HG03378 (cell line): ENCODE results near the gene KIFC1.
A peak's percentile ranks its signal among the peaks of the same experiment; 100 is the strongest.

Experiments used
- ATAC-seq: cut with Tn5 transposase; IDR thresholded peaks from one replicate; pipeline ENCODE4 v1.9.1; 2021; ENCODE audit warnings: mild to moderate bottlenecking, moderate library complexity; ENCODE audit not compliant: unreplicated experiment

The KIFC1 gene

GRCh38 chr6:33410050-33410710 is 18.6 kb downstream of the KIFC1 start:
- ATAC-seq = peak; percentile 59

GRCh38 chr6:33410711-33411631 is 19.3 kb downstream of the KIFC1 start, which contains the start of gene PHF1:
TSS of gene PHF1 (plus strand) at chr6:33411014. CDS start at chr6:33412264, 1,250 bp downstream.
- ATAC-seq = peak; percentile 26

- ATAC-seq = no peak
Observed at GRCh38 chr6:33411632-33412005, 20.0 kb downstream of the KIFC1 start.

- ATAC-seq = no peak
Observed at GRCh38 chr6:33412140-33413009, 20.8 kb downstream of the KIFC1 start.

- ATAC-seq = no peak
Observed at GRCh38 chr6:33413241-33414120, 21.9 kb downstream of the KIFC1 start.

DNA sequence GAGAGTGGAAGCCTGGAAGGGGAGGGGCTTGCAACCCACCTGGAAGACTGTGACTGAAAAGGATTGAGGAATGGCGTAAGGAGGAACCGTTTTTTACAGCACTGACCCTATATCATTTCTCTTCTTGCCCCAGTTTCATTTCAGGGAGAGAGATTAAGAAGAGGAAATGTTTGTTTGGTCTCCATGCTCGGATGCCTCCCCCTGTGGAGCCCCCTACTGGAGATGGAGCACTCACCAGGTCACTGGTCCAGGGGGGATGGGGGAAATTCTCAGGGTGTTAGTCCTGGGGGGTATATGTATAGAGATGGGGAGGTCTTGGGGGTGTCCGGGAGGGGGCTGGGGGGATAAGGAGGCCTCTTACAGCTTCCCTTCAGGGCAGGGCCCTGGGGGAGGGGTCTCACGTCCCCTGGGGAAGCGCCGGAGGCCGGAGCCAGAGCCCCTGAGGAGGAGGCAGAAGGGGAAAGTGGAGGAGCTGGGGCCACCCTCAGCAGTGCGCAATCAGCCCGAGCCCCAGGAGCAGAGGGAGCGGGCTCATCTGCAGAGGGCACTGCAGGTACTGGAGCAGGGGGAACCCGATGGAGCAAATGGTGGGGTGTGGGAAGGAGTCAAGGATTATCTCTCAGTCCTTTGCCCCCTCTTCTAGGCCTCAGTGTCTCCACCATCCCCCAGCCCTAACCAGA is 23.1 kb downstream of the KIFC1 start:
- ATAC-seq = no peak

DNA sequence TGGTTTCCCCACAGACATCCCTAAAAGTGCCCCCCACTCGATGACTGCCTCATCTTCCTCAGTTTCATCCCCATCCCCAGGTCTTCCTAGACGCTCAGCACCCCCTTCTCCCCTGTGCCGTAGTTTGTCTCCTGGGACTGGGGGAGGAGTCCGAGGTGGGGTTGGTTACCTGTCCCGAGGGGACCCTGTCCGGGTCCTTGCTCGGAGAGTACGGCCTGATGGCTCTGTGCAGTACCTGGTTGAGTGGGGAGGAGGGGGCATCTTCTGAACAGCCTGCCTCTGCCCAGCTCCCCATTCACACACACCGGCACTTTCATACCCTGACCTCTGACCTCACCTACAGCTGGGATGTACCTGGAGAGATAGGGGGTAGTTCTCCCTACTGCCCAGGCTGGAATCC is 24.2 kb downstream of the KIFC1 start:
- no peak for ATAC-seq

DNA sequence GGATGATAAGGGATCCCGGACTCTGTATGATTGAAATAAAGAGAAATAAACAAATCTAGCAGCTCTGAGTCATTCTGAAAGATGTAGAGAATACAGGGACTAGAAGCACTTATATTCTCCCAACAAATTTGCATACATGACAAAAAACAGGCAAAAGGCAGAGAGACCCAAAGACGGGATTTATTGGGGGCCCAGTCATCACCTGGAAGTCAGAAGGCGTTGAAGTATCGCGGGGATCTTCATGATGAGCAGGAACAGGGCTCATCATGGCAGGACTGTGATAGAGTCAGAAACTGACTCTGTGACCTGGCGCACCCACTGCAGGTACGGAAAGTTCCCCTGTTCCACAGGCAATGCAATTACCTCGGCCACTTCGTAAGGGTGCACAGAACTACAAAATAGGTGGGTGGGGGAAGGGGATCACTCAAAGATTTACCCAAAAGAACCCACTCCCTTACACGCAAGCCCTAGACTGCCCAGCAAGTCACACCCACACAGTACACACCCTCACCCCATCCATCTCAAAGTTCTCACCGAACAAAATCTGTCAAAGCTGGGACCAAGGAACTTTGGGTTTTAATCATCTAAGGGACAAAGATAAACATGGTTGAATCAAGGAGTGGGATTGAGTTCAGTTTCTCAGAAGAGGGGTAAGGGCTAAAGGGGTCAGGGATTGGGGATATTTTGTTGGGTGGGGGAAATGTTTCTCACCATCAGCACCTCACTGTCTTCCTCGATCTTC is 24.9 kb downstream of the KIFC1 start:
- ATAC-seq = no peak

- no peak for ATAC-seq
Observed at GRCh38 chr6:33417128-33417902, 25.7 kb downstream of the KIFC1 start.

- ATAC-seq = peak; percentile 82
Observed at GRCh38 chr6:33417903-33418689, 26.5 kb downstream of the KIFC1 start, which contains the start of gene CUTA. TSS of gene CUTA (minus strand) at chr6:33418107. CDS start at chr6:33418000, 107 bp downstream.

GRCh38 chr6:33418690-33419291 is 27.2 kb downstream of the KIFC1 start:
- no peak for ATAC-seq

GRCh38 chr6:33419580-33420490 is 28.2 kb downstream of the KIFC1 start, which contains the start of gene SYNGAP1:
TSS of gene SYNGAP1 (plus strand) at chr6:33420065. CDS start at chr6:33420265, 200 bp downstream.
- ATAC-seq = no peak

- ATAC-seq = no peak
Observed at GRCh38 chr6:33420491-33421343, 29.1 kb downstream of the KIFC1 start.

DNA sequence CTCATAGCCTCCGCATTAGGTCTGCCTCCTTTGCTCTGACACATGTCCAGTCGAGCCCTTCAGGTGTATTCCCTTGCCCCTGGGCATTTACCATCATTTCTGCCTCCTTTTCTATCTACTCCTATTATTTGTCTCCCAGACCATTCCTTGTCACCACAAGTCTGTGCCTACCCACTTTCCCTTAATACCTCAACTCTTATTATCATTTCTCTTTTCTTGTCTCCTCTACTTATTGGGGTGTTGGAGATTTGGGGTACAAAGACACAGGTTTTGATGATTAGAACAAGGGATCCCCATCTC is 29.7 kb downstream of the KIFC1 start:
- ATAC-seq = no peak

GRCh38 chr6:33423777-33424176 is 32.2 kb downstream of the KIFC1 start:
- ATAC-seq = no peak
